K562 (cell line): Measurements from ENCODE around the gene FAM219A. TPM values are rescaled to one million over a fixed set of nuclear protein-coding genes. Genes with fewer than 3 reads are reported as not detected.

ENCODE experiments used
- ATAC-seq: fragments of 200-7000 bp; cut with Tn5 transposase; 3 replicates; pipeline ENCODE4 v1.9.1; 2020; ENCODE audit warnings: moderate library complexity
- BruUV-seq: library from RNA; stranded (reverse); fragments of 400-500 nt; replicated peaks from 2 replicates; lab custom pipeline; 2021; lab: Mats Ljungman, UMichigan
- CTCF ChIA-PET: fragments of 300-600 bp; formaldehyde crosslinking; extraction: SDS; loops from one replicate; lab custom pipeline; 2021; ENCODE audit warnings: low intra/inter-chr PET ratio; lab: Yijun Ruan, JAX
- POLR2A ChIA-PET: fragments of 300-600, 350-650 bp; sonication (Branson Sonifier 250); formaldehyde crosslinking; extraction: SDS; loops from one replicate; lab custom pipeline; 2021; ENCODE audit warnings: antibody characterized with exemption, inconsistent platforms; lab: Yijun Ruan, JAX
- DNase-seq, 4 experiments: peaks; one replicate each; pipeline versions ENCODE4 v3.0.0 to v3.0.0-alpha.2; 2011 to 2018; ENCODE audit warnings: low spot score in 3 of 4, mixed read lengths in 3 of 4; ENCODE audit errors: extremely low read depth in 1 of 4
- FAIRE-seq: peaks from 2 replicates; lab custom pipeline; 2011; peaks lifted over from hg19 to GRCh38; lab: Jason Lieb, UNC
- H2AFZ ChIP-seq: 2 replicates; pipeline ENCODE4 v1.6.0; 2011; ENCODE audit warnings: low read depth, low read length, control low read depth, inconsistent platforms
- H3K27ac ChIP-seq: fragments of 200-600 bp; 3 replicates; pipeline ENCODE4 v1.8.0; 2011; ENCODE audit warnings: low read depth, mild to moderate bottlenecking, control low read depth, inconsistent platforms, low read length, moderate library complexity, mixed read lengths; ENCODE audit errors: extremely low read depth
- H3K27me3 ChIP-seq, 2 experiments: fragments of 300-600 bp in 1 of 2; 2 replicates in 1 of 2; 3 replicates in 1 of 2; pipeline versions ENCODE4 v1.6.0 to v1.8.0; 2011; ENCODE audit warnings: inconsistent platforms in 2 of 2, low read length in 2 of 2, mild to moderate bottlenecking in 1 of 2, mixed read lengths in 1 of 2, moderate library complexity in 1 of 2; ENCODE audit not compliant: control insufficient read depth in 2 of 2, insufficient read depth in 2 of 2
- H3K36me3 ChIP-seq: fragments of 300-600 bp; 3 replicates; pipeline ENCODE4 v1.8.0; 2011; ENCODE audit warnings: mild to moderate bottlenecking, low read length, inconsistent platforms; ENCODE audit not compliant: control insufficient read depth, insufficient read depth
- H3K4me1 ChIP-seq, 2 experiments: fragments of 200-600 bp in 1 of 2; replicated peaks in 1 of 2; 2 replicates in 1 of 2; 3 replicates in 1 of 2; pipeline versions ENCODE4 v1.5.1 to v1.8.0; 2011; ENCODE audit warnings: inconsistent platforms in 2 of 2, low read length in 2 of 2, mild to moderate bottlenecking in 1 of 2, mixed read lengths in 1 of 2, moderate library complexity in 1 of 2; ENCODE audit not compliant: control insufficient read depth in 2 of 2, insufficient read depth in 2 of 2
- H3K4me2 ChIP-seq: 2 replicates; pipeline ENCODE4 v1.6.1; 2011; ENCODE audit warnings: low read length, control low read depth, inconsistent platforms, mixed read lengths; ENCODE audit not compliant: insufficient read depth
- H3K4me3 ChIP-seq: fragments of 200-600 bp; sonication (generic), shearing (Covaris generic); 2 replicates; pipeline ENCODE4 v1.5.1; 2016; ENCODE audit warnings: control low read depth, inconsistent platforms
- H3K79me2 ChIP-seq: fragments of 200-600 bp; 3 replicates; pipeline ENCODE4 v1.8.0; 2011; ENCODE audit warnings: low read length, inconsistent platforms; ENCODE audit not compliant: control insufficient read depth, insufficient read depth
- H3K9ac ChIP-seq, 2 experiments: 2 replicates each; pipeline versions ENCODE4 v1.6.0 to v1.6.1; 2011; ENCODE audit warnings: low read depth in 2 of 2, low read length in 2 of 2, control low read depth in 1 of 2, inconsistent platforms in 1 of 2, mild to moderate bottlenecking in 1 of 2, mixed read lengths in 1 of 2; ENCODE audit not compliant: insufficient read depth in 1 of 2
- H3K9me1 ChIP-seq: one replicate; pipeline ENCODE4 v1.6.0; 2011; ENCODE audit warnings: inconsistent platforms, mild to moderate bottlenecking, low read length, moderate library complexity; ENCODE audit not compliant: control insufficient read depth, insufficient read depth
- H3K9me3 ChIP-seq: replicated peaks from 2 replicates; pipeline ENCODE4 v1.5.1; 2011; ENCODE audit warnings: low read depth, low read length, inconsistent platforms; ENCODE audit not compliant: control insufficient read depth, insufficient read depth
- H4K20me1 ChIP-seq: replicated peaks from 2 replicates; pipeline ENCODE4 v1.6.1; 2011; ENCODE audit warnings: low read length, inconsistent platforms, mixed read lengths; ENCODE audit not compliant: control insufficient read depth, insufficient read depth
- AFF1 ChIP-seq, 2 experiments: fragments of 450-650 bp; IDR thresholded peaks; 2 replicates each; pipeline ENCODE4 v1.6.1; 2018; ENCODE audit warnings: mild to moderate bottlenecking in 2 of 2, low read depth in 1 of 2; ENCODE audit not compliant: partially characterized antibody in 2 of 2
- ARHGAP35 ChIP-seq: fragments of 450-650 bp; IDR thresholded peaks from 2 replicates; pipeline ENCODE4 v1.6.1; 2018; ENCODE audit not compliant: partially characterized antibody
- C11orf30 ChIP-seq: fragments of 450-650 bp; IDR thresholded peaks from 2 replicates; pipeline ENCODE4 v1.6.1; 2016; ENCODE audit warnings: low read depth, mild to moderate bottlenecking
- ETS2 ChIP-seq: IDR thresholded peaks from 2 replicates; pipeline ENCODE4 v1.6.1; 2016; ENCODE audit warnings: borderline replicate concordance, missing genetic modification characterization, mild to moderate bottlenecking, moderate library complexity, missing compliant biosample characterization; ENCODE audit not compliant: poor library complexity, severe bottlenecking
- MLLT1 ChIP-seq, 2 experiments: fragments of 450-650 bp; IDR thresholded peaks; 2 replicates each; pipeline ENCODE4 v1.6.1; 2016
- MTA1 ChIP-seq: fragments of 450-650 bp; IDR thresholded peaks from 2 replicates; pipeline ENCODE4 v1.6.1; 2017; ENCODE audit warnings: borderline replicate concordance
- MXI1 ChIP-seq: IDR thresholded peaks from 2 replicates; pipeline ENCODE4 v1.6.1; 2011; ENCODE audit warnings: low read depth, mild to moderate bottlenecking, improper control_type of control experiment, low read length
- NCOA4 ChIP-seq: fragments of 450-650 bp; IDR thresholded peaks from 2 replicates; pipeline ENCODE4 v1.6.1; 2018; ENCODE audit warnings: mild to moderate bottlenecking; ENCODE audit not compliant: partially characterized antibody
- SRF ChIP-seq, 2 experiments: fragments of 250-450, 450-650 bp in 1 of 2; sonication (Bioruptor Pico) in 1 of 2; sonication (generic) in 1 of 2; formaldehyde crosslinking; IDR thresholded peaks; 2 replicates each; pipeline versions ENCODE4 v1.5.0 to v1.5.1; 2020 to 2022; ENCODE audit warnings: mild to moderate bottlenecking in 1 of 2, missing genetic modification reagents in 1 of 2
- ZMIZ1 ChIP-seq, 2 experiments: fragments of 150-350 bp in 1 of 2; IDR thresholded peaks; 2 replicates each; pipeline ENCODE4 v1.6.1; 2012 to 2016; ENCODE audit warnings: low read depth in 2 of 2, low read length in 2 of 2, mild to moderate bottlenecking in 1 of 2, moderate library complexity in 1 of 2
- ZNF175 ChIP-seq: fragments of 200-800 bp; sonication (Bioruptor generic); IDR thresholded peaks from 2 replicates; pipeline ENCODE4 v1.6.1; 2016; ENCODE audit warnings: low read depth, mild to moderate bottlenecking, missing genetic modification characterization, missing compliant biosample characterization
- ZNF41 ChIP-seq: fragments of 250-450 bp; sonication (Bioruptor Pico); conservative IDR thresholded peaks from 2 replicates; pipeline ENCODE4 v1.4.0; 2020; ENCODE audit warnings: mild to moderate bottlenecking
- WGBS: fragments of 100-300 bp; shearing (Covaris generic); methylation state at CpG from one replicate; pipeline ENCODE4 v1.1.6; 2016; ENCODE audit warnings: low coverage, mixed read lengths; ENCODE audit not compliant: insufficient coverage; ENCODE audit errors: missing lambda C conversion rate; 5-methylcytosine and 5-hydroxymethylcytosine counted together
- in situ Hi-C: fragments of 300-500 bp; cut with MboI; formaldehyde crosslinking; loops from 4 replicates; pipeline ENCODE4 v1.15.0; 2018; ENCODE audit warnings: inconsistent platforms, mixed read lengths
- intact Hi-C: fragments of 100-400 bp; cut with micrococcal nuclease; formaldehyde crosslinking; loops from 2 replicates; pipeline ENCODE4 v1.14.2; 2022
- polyA plus RNA-seq, 8 experiments: library from polyadenylated mRNA; depleted of rRNA in 4 of 8; stranded (reverse) in 5 of 8; unstranded in 3 of 8; fragments of >200 nt; fragmentation: Nextera tagmentation in 2 of 8; fragmentation: Illumina TruSeq in 1 of 8; extraction: Ambion mirVana in 2 of 8; extraction: Trizol in 1 of 8; gene quantifications; 2 replicates each; pipeline versions ENCODE4 v1.2.1 to v1.2.3, GENCODE V29; 2011 to 2014; ENCODE audit warnings: inconsistent platforms in 1 of 8, missing spikeins in 1 of 8
- total RNA-seq, 7 experiments: library from RNA; depleted of rRNA in 6 of 7; stranded (reverse); fragments of >200 nt in 6 of 7; fragmentation: Illumina TruSeq in 2 of 7; extraction: Trizol in 2 of 7; gene quantifications; 2 replicates each; pipeline versions ENCODE4 v1.2.1 to v1.2.3, GENCODE V29; 2011 to 2021; ENCODE audit warnings: low replicate concordance in 1 of 7

The FAM219A gene
- total and polyA plus RNA-seq, 9 of the 15 experiments (the other 6 are each of a cell fraction or from before 2014, with no cell fraction given) = 0.63 to 8.6 (median 2.9) TPM

- TF ChIP-seq ZMIZ1 (IDR thresholded peaks at IDR 0.05; ENCODE audit: low read depth in 2 of 2, low read length in 2 of 2) (no peak), MTA1 (no peak), C11orf30 (no peak)
Observed at GRCh38 chr9:34382879-34383278, 75.5 kb downstream of the FAM219A start (continued).

- Histone ChIP-seq H3K27ac (no peak overlapping the region), H3K4me1 (peaks cover 9 to 25% of the 10 kb centered on the region in 2 experiments; a peak in 4 of 5 replicates), H3K9me3 (no peaks in the 10 kb centered on the region), H3K4me2 (no peak overlapping the region), H3K9me1 (no peaks in the 10 kb centered on the region), H3K27me3 (no peaks in the 10 kb centered on the region), H2AFZ (no peak overlapping the region), H3K36me3 (no peaks in the 10 kb centered on the region), H3K79me2 (no peaks in the 10 kb centered on the region), H3K4me3 (no peak overlapping the region), H4K20me1 (no peaks in the 10 kb centered on the region), H3K9ac (no peak overlapping the region)
- POLR2A ChIA-PET = no interaction called here
- no TSS peak for BruUV-seq
- intact Hi-C loops (no loop called here), in situ Hi-C loops (no loop called here)
- CTCF ChIA-PET = no interaction called here
- 46% methylated on average over 5 of the region's 5 CpGs for WGBS
- no peak for DNase-seq
- FAIRE-seq = no peak
- ATAC-seq = no peak
- TF ChIP-seq SRF (CRISPR knock-in tag; IDR thresholded peaks at IDR 0.05) = no peak
- no peak for TF ChIP-seq AFF1 (IDR thresholded peaks at IDR 0.05; ENCODE audit: low read depth in 1 of 2, partially characterized antibody in 2 of 2)
- TF ChIP-seq ARHGAP35 = no peak
- no peak for TF ChIP-seq MLLT1 (IDR thresholded peaks at IDR 0.05)
- TF ChIP-seq ZNF41 (CRISPR knock-in tag) = no peak
- TF ChIP-seq ETS2 = no peak
- TF ChIP-seq NCOA4 = no peak
- no peak for TF ChIP-seq MXI1
- TF ChIP-seq ZNF175 (CRISPR knock-in tag) = no peak
Observed at GRCh38 chr9:34382054-34382453, 76.3 kb downstream of the FAM219A start.
